ENCODE measurements around the gene LTBP1. TPM values are rescaled to one million over a fixed set of nuclear protein-coding genes. Genes with fewer than 3 reads are reported as not detected.
A peak's percentile ranks its signal among the peaks of the same experiment; 100 is the strongest.

LTBP1 gene
- total RNA-seq, 1 donor from 2014 or later, result 29.7 TPM

DNA sequence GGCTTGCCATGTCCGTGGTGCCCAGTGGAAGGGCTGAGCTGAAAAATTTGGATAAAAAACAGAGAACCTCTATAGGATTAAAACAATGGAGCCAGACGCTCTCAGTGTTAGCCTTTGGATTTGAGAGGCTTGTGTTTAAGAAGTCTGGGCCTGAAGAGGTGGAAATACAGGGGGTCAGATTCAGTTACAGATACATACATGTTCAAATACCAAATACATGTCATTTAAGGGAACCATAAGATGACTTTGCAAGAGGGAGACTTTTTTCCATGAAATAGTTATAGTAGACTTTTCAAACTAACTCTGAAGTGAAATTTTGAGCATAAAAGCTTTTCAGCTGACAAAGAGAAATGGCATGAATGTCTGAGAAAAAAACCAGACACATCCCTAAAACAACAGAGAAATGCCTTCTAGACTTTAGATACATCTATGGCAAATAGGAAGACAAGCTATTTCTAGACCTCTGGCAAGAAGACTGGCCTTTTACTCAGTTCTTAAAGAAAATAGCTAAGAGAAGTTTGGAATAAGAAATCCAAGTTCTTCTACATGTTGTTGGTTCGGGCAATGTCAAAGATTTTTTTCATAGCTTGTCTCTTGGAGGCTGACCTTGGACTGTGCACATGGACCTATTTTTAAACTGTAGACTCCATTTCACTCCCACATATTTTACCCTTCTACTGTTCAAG is 112.9 kb downstream of the LTBP1 start:
- H3K27ac Mint-ChIP-seq (ENCODE audit: unreplicated experiment), result peak overlapping the region; percentile 67
- Histone ChIP-seq H4K20me1 (ENCODE audit: insufficient read depth, low read length) (no peaks in the 10 kb centered on the region), H2AFZ (ENCODE audit: low read depth, low read length) (no peak overlapping the region), H3K4me2 (ENCODE audit: low read length) (no peak overlapping the region), H3K9me3 (ENCODE audit: insufficient read depth, low read depth, low read length) (no peaks in the 10 kb centered on the region), H3K4me3 (ENCODE audit: insufficient read depth, low read depth, low read length) (no peak overlapping the region), H3K4me1 (ENCODE audit: insufficient read depth, low read length) (no peaks in the 10 kb centered on the region), H3K9ac (ENCODE audit: low read length) (no peak overlapping the region), H3K36me3 (ENCODE audit: insufficient read depth, low read length) (no peaks in the 10 kb centered on the region), H3K27ac (ENCODE audit: low read depth, low read length) (no peak overlapping the region), H3K79me2 (ENCODE audit: insufficient read depth, low read length) (no peaks in the 10 kb centered on the region), H3K27me3 (ENCODE audit: insufficient read depth, low read length) (no peaks in the 10 kb centered on the region)
- FAIRE-seq (no peak), DNase-seq (ENCODE audit: low read depth) (peak; percentile 36)
- H3K4me1 Mint-ChIP-seq (ENCODE audit: low read depth, unreplicated experiment), result peaks cover 36% of the 10 kb centered on the region
- H3K36me3 Mint-ChIP-seq (ENCODE audit: low read depth, unreplicated experiment), result peaks cover 2% of the 10 kb centered on the region
- TF ChIP-seq EZH2 (IDR thresholded peaks at IDR 0.05; ENCODE audit: insufficient read depth, low read length), result no peak
- TF ChIP-seq, protein P1, sequence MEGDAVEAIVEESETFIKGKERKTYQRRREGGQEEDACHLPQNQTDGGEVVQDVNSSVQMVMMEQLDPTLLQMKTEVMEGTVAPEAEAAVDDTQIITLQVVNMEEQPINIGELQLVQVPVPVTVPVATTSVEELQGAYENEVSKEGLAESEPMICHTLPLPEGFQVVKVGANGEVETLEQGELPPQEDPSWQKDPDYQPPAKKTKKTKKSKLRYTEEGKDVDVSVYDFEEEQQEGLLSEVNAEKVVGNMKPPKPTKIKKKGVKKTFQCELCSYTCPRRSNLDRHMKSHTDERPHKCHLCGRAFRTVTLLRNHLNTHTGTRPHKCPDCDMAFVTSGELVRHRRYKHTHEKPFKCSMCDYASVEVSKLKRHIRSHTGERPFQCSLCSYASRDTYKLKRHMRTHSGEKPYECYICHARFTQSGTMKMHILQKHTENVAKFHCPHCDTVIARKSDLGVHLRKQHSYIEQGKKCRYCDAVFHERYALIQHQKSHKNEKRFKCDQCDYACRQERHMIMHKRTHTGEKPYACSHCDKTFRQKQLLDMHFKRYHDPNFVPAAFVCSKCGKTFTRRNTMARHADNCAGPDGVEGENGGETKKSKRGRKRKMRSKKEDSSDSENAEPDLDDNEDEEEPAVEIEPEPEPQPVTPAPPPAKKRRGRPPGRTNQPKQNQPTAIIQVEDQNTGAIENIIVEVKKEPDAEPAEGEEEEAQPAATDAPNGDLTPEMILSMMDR (IDR thresholded peaks at IDR 0.05; ENCODE audit: insufficient read depth, low read depth, low read length), result no peak
- H3K9me3 Mint-ChIP-seq (ENCODE audit: unreplicated experiment), result peaks cover 6% of the 10 kb centered on the region
- H3K27me3 Mint-ChIP-seq (ENCODE audit: low read depth, unreplicated experiment), result no peaks in the 10 kb centered on the region
- H3K4me3 Mint-ChIP-seq (ENCODE audit: unreplicated experiment), result no peak overlapping the region

GRCh38 chr2:33060405-33060804 is 113.7 kb downstream of the LTBP1 start:
- Histone ChIP-seq H3K9ac (ENCODE audit: low read length) (no peak overlapping the region), H3K9me3 (ENCODE audit: insufficient read depth, low read depth, low read length) (no peaks in the 10 kb centered on the region), H3K79me2 (ENCODE audit: insufficient read depth, low read length) (no peaks in the 10 kb centered on the region), H2AFZ (ENCODE audit: low read depth, low read length) (no peak overlapping the region), H3K36me3 (ENCODE audit: insufficient read depth, low read length) (no peaks in the 10 kb centered on the region), H3K27me3 (ENCODE audit: insufficient read depth, low read length) (no peaks in the 10 kb centered on the region), H3K4me1 (ENCODE audit: insufficient read depth, low read length) (no peaks in the 10 kb centered on the region), H3K4me2 (ENCODE audit: low read length) (no peak overlapping the region), H3K4me3 (ENCODE audit: insufficient read depth, low read depth, low read length) (no peak overlapping the region), H4K20me1 (ENCODE audit: insufficient read depth, low read length) (no peaks in the 10 kb centered on the region), H3K27ac (ENCODE audit: low read depth, low read length) (no peak overlapping the region)
- Mint-ChIP-seq H3K27me3 (ENCODE audit: low read depth, unreplicated experiment) (no peaks in the 10 kb centered on the region), H3K4me1 (ENCODE audit: low read depth, unreplicated experiment) (peaks cover 36% of the 10 kb centered on the region), H3K4me3 (ENCODE audit: unreplicated experiment) (no peak overlapping the region), H3K9me3 (ENCODE audit: unreplicated experiment) (peaks cover 9% of the 10 kb centered on the region), H3K36me3 (ENCODE audit: low read depth, unreplicated experiment) (peaks cover 2% of the 10 kb centered on the region), H3K27ac (ENCODE audit: unreplicated experiment) (peak overlapping the region; percentile 67)
- TF ChIP-seq, protein P1 (IDR thresholded peaks at IDR 0.05; ENCODE audit: insufficient read depth, low read depth, low read length), result no peak
- TF ChIP-seq EZH2 (IDR thresholded peaks at IDR 0.05; ENCODE audit: insufficient read depth, low read length), result no peak
- DNase-seq (ENCODE audit: low read depth) (no peak), FAIRE-seq (no peak)

DNA sequence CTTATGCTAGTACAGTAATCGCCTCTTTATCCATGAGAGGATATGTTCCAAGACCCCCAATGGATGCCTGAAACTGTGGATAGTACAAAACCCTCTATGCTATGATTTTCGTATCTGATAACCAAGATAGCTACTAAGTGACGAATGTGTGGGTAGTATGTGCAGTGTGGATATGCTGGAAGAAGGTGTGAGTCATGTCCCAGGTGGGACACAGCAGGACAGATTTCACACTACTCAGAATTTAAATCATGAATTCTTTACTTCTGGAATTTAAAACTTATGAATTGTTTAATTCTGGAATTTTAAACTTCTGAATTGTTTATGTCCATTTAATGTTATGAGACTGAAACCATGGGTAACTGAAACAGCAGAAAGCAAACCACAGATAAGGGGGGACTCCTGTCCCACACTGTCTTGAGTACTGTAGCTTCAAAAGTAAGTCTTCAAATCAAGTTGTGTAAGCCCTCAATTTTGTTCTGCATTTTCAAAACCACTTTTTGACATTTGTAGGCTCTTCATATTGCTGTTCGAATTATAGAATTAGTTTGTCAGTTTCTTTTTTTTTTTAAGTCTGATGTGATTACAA is 116.0 kb downstream of the LTBP1 start:
- Histone ChIP-seq H3K4me3 (ENCODE audit: insufficient read depth, low read depth, low read length) (no peak overlapping the region), H3K4me2 (ENCODE audit: low read length) (peak overlapping the region; percentile 5), H3K9ac (ENCODE audit: low read length) (no peak overlapping the region), H3K27me3 (ENCODE audit: insufficient read depth, low read length) (no peaks in the 10 kb centered on the region), H4K20me1 (ENCODE audit: insufficient read depth, low read length) (no peaks in the 10 kb centered on the region), H3K79me2 (ENCODE audit: insufficient read depth, low read length) (no peaks in the 10 kb centered on the region), H3K4me1 (ENCODE audit: insufficient read depth, low read length) (peaks cover 3% of the 10 kb centered on the region), H3K27ac (ENCODE audit: low read depth, low read length) (peak overlapping the region; percentile 6), H2AFZ (ENCODE audit: low read depth, low read length) (no peak overlapping the region), H3K36me3 (ENCODE audit: insufficient read depth, low read length) (no peaks in the 10 kb centered on the region), H3K9me3 (ENCODE audit: insufficient read depth, low read depth, low read length) (no peaks in the 10 kb centered on the region)
- H3K4me1 Mint-ChIP-seq (ENCODE audit: low read depth, unreplicated experiment), result peaks cover 36% of the 10 kb centered on the region
- TF ChIP-seq, protein P1 (IDR thresholded peaks at IDR 0.05; ENCODE audit: insufficient read depth, low read depth, low read length), result no peak
- no peak for TF ChIP-seq EZH2 (IDR thresholded peaks at IDR 0.05; ENCODE audit: insufficient read depth, low read length)
- FAIRE-seq (no peak), DNase-seq (ENCODE audit: low read depth) (peak; percentile 85)
- peaks cover 5% of the 10 kb centered on the region for H3K9me3 Mint-ChIP-seq (ENCODE audit: unreplicated experiment)
- H3K36me3 Mint-ChIP-seq (ENCODE audit: low read depth, unreplicated experiment), result no peaks in the 10 kb centered on the region
- no peaks in the 10 kb centered on the region for H3K27me3 Mint-ChIP-seq (ENCODE audit: low read depth, unreplicated experiment)
- no peak overlapping the region for H3K4me3 Mint-ChIP-seq (ENCODE audit: unreplicated experiment)
- peak overlapping the region; percentile 44 for H3K27ac Mint-ChIP-seq (ENCODE audit: unreplicated experiment)

Measured in astrocyte (in vitro differentiated cells and primary cell).